Duodenal mucosa (tissue), 2 donors: ENCODE results near the gene ASPG.

Experiments used
- H3K27ac ChIP-seq: one replicate; pipeline ENCODE4 v1.7.0; 2013; ENCODE audit warnings: low read depth, low read length
- H3K27me3 ChIP-seq, 2 donors: one replicate each; pipeline ENCODE4 v1.7.0; 2013; ENCODE audit warnings: low read length in 2 of 2, control low read depth in 1 of 2; ENCODE audit not compliant: insufficient read depth in 2 of 2, control insufficient read depth in 1 of 2
- H3K36me3 ChIP-seq, 2 donors: one replicate each; pipeline ENCODE4 v1.7.0; 2013; ENCODE audit warnings: low read length in 2 of 2, control low read depth in 1 of 2; ENCODE audit not compliant: insufficient read depth in 2 of 2, control insufficient read depth in 1 of 2
- H3K4me1 ChIP-seq, 2 donors: one replicate each; pipeline ENCODE4 v1.7.0; 2013; ENCODE audit warnings: low read length in 2 of 2, control low read depth in 1 of 2; ENCODE audit not compliant: insufficient read depth in 2 of 2, control insufficient read depth in 1 of 2
- H3K4me3 ChIP-seq, 2 donors: one replicate each; pipeline ENCODE4 v1.7.0; 2013; ENCODE audit warnings: low read length in 2 of 2, low read depth in 1 of 2
- H3K9ac ChIP-seq, 2 donors: one replicate each; pipeline ENCODE4 v1.7.0; 2013; ENCODE audit warnings: low read length in 2 of 2, low read depth in 1 of 2
- H3K9me3 ChIP-seq, 2 donors: one replicate each; pipeline ENCODE4 v1.7.0; 2013; ENCODE audit warnings: low read length in 2 of 2, control low read depth in 1 of 2; ENCODE audit not compliant: control insufficient read depth in 1 of 2

The ASPG gene

DNA sequence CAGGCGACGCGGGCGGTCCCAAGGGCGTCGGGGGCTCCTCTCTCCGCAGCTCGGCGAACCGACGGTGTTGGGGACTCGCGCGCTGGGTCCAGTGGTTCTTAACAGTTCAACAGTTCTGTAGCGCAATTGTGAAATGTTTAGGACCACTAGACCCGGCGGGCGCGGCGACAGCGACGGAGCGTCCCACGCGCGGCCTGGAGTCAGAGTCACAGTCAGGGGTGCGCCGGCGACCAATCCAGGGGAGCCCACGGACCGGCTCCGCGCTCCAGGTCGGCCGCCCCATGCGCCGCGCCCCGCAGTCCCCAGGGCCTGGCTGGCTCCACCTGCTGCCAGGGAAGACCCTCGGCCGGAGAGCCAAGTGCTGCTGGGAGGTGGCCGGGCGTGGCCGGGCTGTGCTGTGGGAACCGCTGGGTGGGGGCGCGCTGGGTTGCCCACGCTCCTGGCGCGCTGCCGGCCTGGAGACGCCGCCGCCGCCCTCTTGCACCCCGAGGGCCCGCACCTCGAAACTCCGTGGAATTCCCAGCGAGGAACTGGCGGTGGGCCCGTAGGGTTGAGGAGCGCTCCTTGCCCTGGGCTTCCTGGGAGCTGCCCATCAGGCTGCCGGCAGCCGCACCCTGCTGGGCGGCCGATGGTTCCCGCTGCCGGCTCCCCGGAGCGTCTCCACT, 32.0 kb downstream of the ASPG start:
- no peaks in the 10 kb centered on the region for H3K9me3 ChIP-seq
- peaks cover 0 to 4% of the 10 kb centered on the region in 2 donors for H3K27me3 ChIP-seq
- peak overlapping the region; percentile 43 for H3K4me3 ChIP-seq
- H3K27ac ChIP-seq, result peak overlapping the region; percentile 50
- no peaks in the 10 kb centered on the region for H3K36me3 ChIP-seq
- H3K9ac ChIP-seq, result no peak overlapping the region
- H3K4me1 ChIP-seq, result peaks cover 0 to 8% of the 10 kb centered on the region in 2 donors

DNA sequence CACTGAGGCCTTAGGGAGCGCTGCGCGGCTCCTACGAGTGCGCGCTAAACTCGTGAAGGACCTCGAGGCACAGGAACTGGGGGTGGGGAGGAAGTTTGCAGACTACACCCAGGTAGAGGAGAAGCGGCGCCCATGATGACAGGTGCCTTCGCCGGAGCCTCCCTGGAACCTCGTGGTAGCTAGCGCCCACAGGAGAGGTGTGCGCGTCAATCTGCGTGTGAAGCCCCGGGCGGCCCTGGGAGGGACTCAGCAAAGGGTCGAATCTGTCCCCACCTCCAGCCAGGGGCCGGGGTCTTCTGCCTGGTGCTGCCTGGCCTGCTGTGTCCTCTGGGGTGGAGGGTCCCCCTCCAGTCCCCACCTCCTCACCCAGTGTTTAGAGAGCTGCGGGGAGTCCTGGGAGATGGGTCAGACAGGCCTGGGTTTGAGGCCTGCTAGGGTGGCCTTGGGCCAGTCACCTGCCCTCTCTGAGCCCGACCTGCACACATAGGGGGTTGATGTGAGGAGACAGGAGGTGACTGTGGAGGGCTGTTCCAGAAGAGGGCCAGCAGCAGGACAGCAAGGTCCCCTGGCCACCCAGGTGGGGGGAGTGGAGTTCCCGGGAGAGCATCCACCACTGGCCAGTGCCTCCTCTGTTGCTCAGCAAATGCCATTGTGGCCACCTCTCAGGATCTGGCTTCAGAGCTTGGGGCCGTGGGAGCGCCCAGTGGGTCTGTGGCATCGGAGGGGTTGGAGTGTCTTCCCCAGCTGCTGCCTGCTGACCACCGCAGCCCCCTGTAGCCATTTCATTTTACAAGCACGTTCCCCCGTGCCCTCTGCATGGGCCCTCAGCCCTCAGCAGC, 32.7 kb downstream of the ASPG start:
- Histone ChIP-seq H3K9ac (no peak overlapping the region), H3K9me3 (no peaks in the 10 kb centered on the region), H3K4me1 (peaks cover 0 to 8% of the 10 kb centered on the region in 2 donors), H3K4me3 (peak overlapping the region; percentile 32 to 43), H3K27me3 (peaks cover 0 to 4% of the 10 kb centered on the region in 2 donors), H3K27ac (no peak overlapping the region), H3K36me3 (no peaks in the 10 kb centered on the region)

DNA sequence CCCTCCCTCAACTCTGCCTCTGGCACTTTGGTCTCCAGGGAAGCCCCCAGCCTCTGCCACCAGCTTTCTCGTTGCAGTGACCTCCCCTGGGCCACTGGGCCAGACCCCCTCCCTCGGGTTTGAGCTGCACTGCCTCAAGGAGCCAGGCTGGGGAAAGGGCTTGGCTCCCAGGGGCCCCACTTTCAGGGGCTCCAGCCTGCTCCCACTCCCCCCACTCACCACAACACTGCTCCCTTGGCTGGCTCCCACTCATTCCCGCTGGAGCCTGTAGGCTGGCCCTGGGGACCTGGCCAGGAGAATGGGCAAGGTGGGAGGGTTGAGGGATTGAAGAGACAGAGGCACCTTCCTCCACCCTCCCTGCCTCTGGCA, 33.6 kb downstream of the ASPG start:
- peaks cover 0 to 4% of the 10 kb centered on the region in 2 donors for H3K27me3 ChIP-seq
- H3K4me1 ChIP-seq, result peaks cover 0 to 8% of the 10 kb centered on the region in 2 donors
- H3K4me3 ChIP-seq, result no peak overlapping the region
- no peak overlapping the region for H3K27ac ChIP-seq
- no peak overlapping the region for H3K9ac ChIP-seq
- H3K36me3 ChIP-seq, result no peaks in the 10 kb centered on the region
- H3K9me3 ChIP-seq, result peaks cover 0 to 3% of the 10 kb centered on the region in 2 donors

DNA sequence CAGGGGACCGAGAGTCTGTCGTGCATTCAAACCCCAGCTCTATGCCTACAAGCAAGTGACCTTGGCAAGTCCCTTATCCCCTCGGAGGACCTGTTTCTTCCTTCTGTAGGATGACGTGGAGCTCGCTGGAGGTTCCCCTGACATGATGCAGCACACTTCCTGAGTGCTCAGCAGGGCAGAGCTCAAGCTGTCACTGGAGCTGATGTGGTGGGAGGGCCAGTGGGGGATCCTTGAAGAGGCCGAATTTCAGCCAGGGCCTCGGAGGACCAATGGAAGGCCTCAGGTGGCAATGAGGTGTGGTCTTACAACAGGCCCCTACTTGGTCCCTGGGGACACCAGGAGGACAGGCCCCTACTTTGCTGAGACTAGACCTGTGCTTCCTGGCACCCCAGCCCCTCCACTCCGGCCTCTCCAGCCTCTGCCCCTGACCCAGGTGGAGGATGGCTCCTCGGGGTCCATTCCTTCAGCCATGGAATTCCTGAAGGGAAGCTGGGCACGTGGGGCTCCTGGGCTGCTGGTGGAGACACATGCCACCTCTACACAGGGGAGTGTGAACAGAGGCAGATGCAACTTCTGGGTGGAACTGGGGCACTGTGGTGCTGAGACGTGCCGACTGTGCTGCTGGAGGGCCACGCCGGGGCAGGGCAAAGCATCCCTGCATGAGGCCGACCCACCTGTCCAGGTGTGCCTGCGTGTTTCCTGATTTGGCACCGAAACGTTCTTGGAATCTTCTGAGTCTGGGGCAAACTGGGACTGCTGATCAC, 34.2 kb downstream of the ASPG start:
- Histone ChIP-seq H3K36me3 (no peaks in the 10 kb centered on the region), H3K9ac (no peak overlapping the region), H3K4me1 (peaks cover 0 to 8% of the 10 kb centered on the region in 2 donors), H3K4me3 (no peak overlapping the region), H3K27me3 (peaks cover 0 to 4% of the 10 kb centered on the region in 2 donors), H3K27ac (no peak overlapping the region), H3K9me3 (peaks cover 0 to 3% of the 10 kb centered on the region in 2 donors)

DNA sequence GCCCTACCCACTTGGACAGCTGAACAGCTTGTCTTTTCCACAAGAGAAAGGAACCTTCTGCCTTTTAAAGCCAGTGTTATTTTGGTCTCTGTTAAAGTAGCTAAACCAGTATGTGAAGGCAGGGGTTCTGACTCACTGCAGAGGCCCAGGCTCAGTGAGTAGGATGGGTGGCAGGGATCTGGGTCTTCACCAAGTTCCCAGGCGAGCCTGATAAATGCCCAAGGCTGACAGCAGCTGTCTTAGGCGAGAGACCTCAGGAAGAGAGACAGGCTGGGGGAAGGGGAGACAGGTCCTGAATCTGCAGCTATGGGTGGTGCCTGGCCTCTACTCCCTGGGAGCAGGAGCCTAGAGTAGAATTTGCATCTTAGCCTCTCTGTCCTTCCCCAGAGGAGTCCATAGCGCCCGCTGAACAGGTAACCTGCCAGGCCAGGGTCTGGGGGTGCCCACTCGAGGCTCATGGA, 34.8 kb downstream of the ASPG start:
- peaks cover 0 to 4% of the 10 kb centered on the region in 2 donors for H3K27me3 ChIP-seq
- no peak overlapping the region for H3K27ac ChIP-seq
- H3K9ac ChIP-seq, result no peak overlapping the region
- peaks cover 0 to 8% of the 10 kb centered on the region in 2 donors for H3K4me1 ChIP-seq
- no peak overlapping the region for H3K4me3 ChIP-seq
- no peaks in the 10 kb centered on the region for H3K36me3 ChIP-seq
- peaks cover 0 to 3% of the 10 kb centered on the region in 2 donors for H3K9me3 ChIP-seq

DNA sequence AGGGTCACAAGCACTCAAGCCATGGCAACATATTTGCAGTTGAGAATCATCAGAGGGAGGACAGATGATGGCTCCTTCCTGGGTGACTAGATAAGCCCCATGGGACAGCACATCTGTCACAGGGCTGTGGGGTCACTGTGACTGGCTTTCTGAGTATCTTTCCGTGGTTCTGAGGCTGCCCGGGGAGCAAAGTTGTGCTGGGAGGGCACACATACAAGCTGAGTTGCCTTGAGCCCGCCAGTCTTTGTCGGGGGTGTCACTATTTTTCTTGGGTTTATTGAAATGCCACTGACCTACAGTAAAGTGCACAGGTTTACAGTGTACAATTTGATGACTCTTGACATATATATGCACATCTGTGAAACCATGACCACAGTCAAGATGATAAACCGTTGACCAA, 35.6 kb downstream of the ASPG start:
- Histone ChIP-seq H3K4me1 (peaks cover 0 to 3% of the 10 kb centered on the region in 2 donors), H3K36me3 (no peaks in the 10 kb centered on the region), H3K4me3 (no peak overlapping the region), H3K9ac (no peak overlapping the region), H3K27ac (no peak overlapping the region), H3K9me3 (peaks cover 0 to 3% of the 10 kb centered on the region in 2 donors), H3K27me3 (peaks cover 0 to under 1% of the 10 kb centered on the region in 2 donors)

DNA sequence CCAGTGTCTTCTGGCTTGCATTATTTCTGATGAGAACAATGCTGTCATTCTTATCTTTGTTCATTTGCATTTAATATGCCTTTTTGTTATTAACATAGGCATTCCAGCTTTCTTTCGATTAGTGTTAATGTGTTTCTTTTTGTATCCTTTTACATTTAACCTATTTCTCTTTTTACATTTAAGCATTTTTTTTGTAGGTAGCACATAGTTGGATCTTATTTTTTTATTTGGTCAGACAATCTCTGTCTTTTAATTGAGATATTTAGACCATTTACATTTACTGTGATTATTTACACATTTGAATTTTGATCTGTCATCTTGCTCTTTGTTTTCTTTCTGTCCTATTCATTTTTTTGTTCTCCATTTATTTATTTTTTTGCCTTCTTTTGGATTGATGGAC, 38.4 kb downstream of the ASPG start:
- no peak overlapping the region for H3K9ac ChIP-seq
- H3K36me3 ChIP-seq, result no peaks in the 10 kb centered on the region
- H3K4me1 ChIP-seq, result no peaks in the 10 kb centered on the region
- no peaks in the 10 kb centered on the region for H3K27me3 ChIP-seq
- no peak overlapping the region for H3K4me3 ChIP-seq
- H3K9me3 ChIP-seq, result peaks cover 0 to 3% of the 10 kb centered on the region in 2 donors
- H3K27ac ChIP-seq, result no peak overlapping the region

DNA sequence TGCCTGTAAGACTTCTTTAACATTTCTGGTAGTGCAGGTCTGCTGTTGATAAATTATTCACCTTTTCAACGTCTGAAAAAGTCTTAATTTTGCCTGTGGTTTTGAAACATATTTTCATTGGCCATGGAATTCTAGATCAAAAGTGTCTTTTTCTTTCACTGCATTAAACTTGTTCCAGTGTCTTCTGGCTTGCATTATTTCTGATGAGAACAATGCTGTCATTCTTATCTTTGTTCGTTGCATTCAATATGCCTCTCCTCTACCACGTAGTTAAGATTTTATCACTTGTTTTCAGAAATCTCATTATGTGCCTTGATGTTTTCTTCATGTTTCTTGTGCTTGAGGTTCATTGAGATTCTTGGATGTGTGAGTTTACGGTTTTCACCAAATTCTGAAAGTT, 39.5 kb downstream of the ASPG start:
- Histone ChIP-seq H3K27me3 (no peaks in the 10 kb centered on the region), H3K9ac (no peak overlapping the region), H3K27ac (no peak overlapping the region), H3K4me1 (no peaks in the 10 kb centered on the region), H3K36me3 (no peaks in the 10 kb centered on the region), H3K9me3 (peaks cover 6 to 8% of the 10 kb centered on the region in 2 donors), H3K4me3 (no peak overlapping the region)

DNA sequence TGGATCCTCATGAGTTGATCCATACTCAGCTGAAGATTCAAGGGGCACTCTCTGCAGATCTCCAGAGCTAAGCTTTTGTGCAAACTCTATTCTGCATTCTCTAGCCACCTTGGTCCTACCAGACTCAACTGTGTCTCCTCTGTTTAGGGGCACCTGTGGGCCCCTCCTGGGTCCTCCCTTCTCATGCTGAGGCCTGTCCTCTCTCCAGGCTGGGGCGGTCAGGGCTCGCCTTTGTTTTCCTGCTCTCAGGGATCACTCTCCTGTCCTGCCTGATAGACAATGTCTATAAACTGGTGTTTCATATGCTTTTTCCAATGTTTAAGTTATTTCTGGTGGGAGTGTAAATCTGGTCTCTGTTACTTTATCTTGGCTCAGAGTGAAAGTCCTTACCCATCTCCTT, 41.3 kb downstream of the ASPG start:
- H3K9me3 ChIP-seq, result peaks cover 8 to 12% of the 10 kb centered on the region in 2 donors
- H3K27ac ChIP-seq, result no peak overlapping the region
- no peaks in the 10 kb centered on the region for H3K36me3 ChIP-seq
- H3K9ac ChIP-seq, result no peak overlapping the region
- no peaks in the 10 kb centered on the region for H3K27me3 ChIP-seq
- no peaks in the 10 kb centered on the region for H3K4me1 ChIP-seq
- no peak overlapping the region for H3K4me3 ChIP-seq

DNA sequence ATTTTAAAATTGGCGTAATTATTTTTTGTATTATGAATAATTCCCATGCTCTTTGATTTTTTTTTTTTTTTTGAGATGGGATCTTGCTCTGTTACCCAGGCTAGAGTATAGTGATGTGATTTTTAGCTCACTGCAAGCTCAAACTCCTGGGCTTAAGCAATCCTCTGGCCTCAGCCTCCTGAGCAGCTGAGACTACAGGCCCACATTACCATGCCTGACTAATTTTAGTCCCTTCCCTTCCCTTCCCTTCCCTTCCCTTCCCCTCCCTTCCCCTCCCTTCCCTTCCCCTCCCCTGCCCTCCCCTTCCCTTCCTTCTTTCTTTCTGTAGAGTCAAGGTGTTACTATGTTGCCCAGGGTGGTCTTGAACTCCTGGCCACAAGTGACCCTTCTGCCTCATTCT, 43.5 kb downstream of the ASPG start:
- Histone ChIP-seq H3K27me3 (peaks cover 8 to 10% of the 10 kb centered on the region in 2 donors), H3K4me3 (no peak overlapping the region), H3K4me1 (no peaks in the 10 kb centered on the region), H3K27ac (no peak overlapping the region), H3K9me3 (peaks cover 6 to 12% of the 10 kb centered on the region in 2 donors), H3K9ac (no peak overlapping the region), H3K36me3 (no peaks in the 10 kb centered on the region)
